Left renal pelvis (tissue), 4 donors: ENCODE results near the gene EXTL1. TPM values are rescaled to one million over a fixed set of nuclear protein-coding genes. Genes with fewer than 3 reads are reported as not detected.

Experiments
- DNase-seq, 4 donors: peaks; one replicate each; pipeline ENCODE4 v3.0.0-alpha.2; 2013; ENCODE audit warnings: low read depth in 4 of 4, low spot score in 3 of 4
- polyA plus RNA-seq, 4 donors: library from polyadenylated mRNA; unstranded; fragments of 120-200 nt; gene quantifications; one replicate each; pipeline ENCODE4 v1.2.1, GENCODE V29; 2013; ENCODE audit not compliant: insufficient read length in 4 of 4

EXTL1 gene
- polyA plus RNA-seq, 4 donors: 1.2 to 2.2 (median 1.9) TPM

GRCh38 chr1:26066857-26067256 lies 45.3 kb downstream of the EXTL1 start:
- DNase-seq: no peak

GRCh38 chr1:26067432-26067911 lies 45.9 kb downstream of the EXTL1 start, which contains the start of gene TRIM63:
TSS of gene TRIM63 (minus strand) at chr1:26067630. CDS start at chr1:26067494, 136 bp downstream.
- DNase-seq: no peak

GRCh38 chr1:26069941-26070295 lies 48.3 kb downstream of the EXTL1 start:
- no peak for DNase-seq

GRCh38 chr1:26070296-26070962 lies 48.9 kb downstream of the EXTL1 start:
- no peak for DNase-seq

- DNase-seq: no peak
These were observed 49.4 kb downstream of the EXTL1 start for GRCh38 chr1:26070963-26071342.

- no peak for DNase-seq
These were observed 50.7 kb downstream of the EXTL1 start for GRCh38 chr1:26072305-26072704.

GRCh38 chr1:26075421-26076144 lies 54.0 kb downstream of the EXTL1 start:
- no peak for DNase-seq

- DNase-seq: no peak
These were observed 55.9 kb downstream of the EXTL1 start for GRCh38 chr1:26077524-26077923.

GRCh38 chr1:26078286-26079177 lies 57.0 kb downstream of the EXTL1 start:
- no peak for DNase-seq

GRCh38 chr1:26079178-26079563 lies 57.6 kb downstream of the EXTL1 start:
- no peak for DNase-seq

- no peak for DNase-seq
These were observed 58.6 kb downstream of the EXTL1 start for GRCh38 chr1:26079960-26080814.

GRCh38 chr1:26081267-26082019 lies 59.9 kb downstream of the EXTL1 start:
- DNase-seq: no peak

- no peak for DNase-seq
These were observed 60.4 kb downstream of the EXTL1 start for GRCh38 chr1:26082020-26082350.

GRCh38 chr1:26083208-26083607 lies 61.6 kb downstream of the EXTL1 start:
- no peak for DNase-seq

GRCh38 chr1:26084091-26084561 lies 62.6 kb downstream of the EXTL1 start:
- DNase-seq: no peak

GRCh38 chr1:26084844-26085243 lies 63.3 kb downstream of the EXTL1 start:
- DNase-seq: no peak
